K562 (cell line): ENCODE results near the gene MYL5. TPM values are rescaled to one million over a fixed set of nuclear protein-coding genes. Genes with fewer than 3 reads are reported as not detected.

Experiments
- ARID4B ChIP-seq: sonication (generic); formaldehyde crosslinking; IDR thresholded peaks from 2 replicates; pipeline ENCODE4 v1.8.0; 2022; ENCODE audit warnings: mild to moderate bottlenecking, missing genetic modification reagents
- ATF1 ChIP-seq, 2 experiments: fragments of 450-650 bp in 1 of 2; IDR thresholded peaks; 2 replicates each; pipeline ENCODE4 v1.6.1; 2016; ENCODE audit warnings: missing compliant biosample characterization in 1 of 2, missing genetic modification characterization in 1 of 2
- EP400 ChIP-seq: fragments of 450-650 bp; IDR thresholded peaks from 2 replicates; pipeline ENCODE4 v1.6.1; 2017; ENCODE audit warnings: antibody characterized with exemption, mild to moderate bottlenecking, moderate library complexity
- MYC ChIP-seq, 2 experiments: fragments of 250-450 bp in 1 of 2; sonication (Bioruptor Pico) in 1 of 2; IDR thresholded peaks; 2 replicates each; pipeline versions ENCODE4 v1.5.1 to v1.6.1; 2012 to 2021; ENCODE audit warnings: low read depth in 2 of 2, borderline replicate concordance in 1 of 2, improper control_type of control experiment in 1 of 2, low read length in 1 of 2, mild to moderate bottlenecking in 1 of 2, moderate library complexity in 1 of 2
- PRPF4 ChIP-seq: fragments of 200-400 bp; formaldehyde crosslinking; IDR thresholded peaks from one replicate; pipeline ENCODE4 v1.6.1; 2017; ENCODE audit warnings: low read length, low read depth, mild to moderate bottlenecking; ENCODE audit not compliant: insufficient read depth, poor library complexity, severe bottlenecking
- RBFOX2 ChIP-seq: fragments of 200-400 bp; formaldehyde crosslinking; IDR thresholded peaks from 2 replicates; pipeline ENCODE4 v1.6.1; 2017; ENCODE audit warnings: low read depth, mild to moderate bottlenecking, low read length, moderate library complexity
- SMAD2 ChIP-seq: fragments of 150-350 bp; IDR thresholded peaks from 2 replicates; pipeline ENCODE4 v1.6.1; 2014; ENCODE audit warnings: low read depth, mild to moderate bottlenecking, low read length
- SMC3 ChIP-seq: conservative IDR thresholded peaks from 2 replicates; pipeline ENCODE4 v1.6.1; 2011; ENCODE audit warnings: low read depth, low read length, improper control_type of control experiment; ENCODE audit not compliant: insufficient read depth
- YY1 ChIP-seq, 3 experiments: IDR thresholded peaks; 2 replicates each; pipeline ENCODE4 v1.6.1; 2011; ENCODE audit warnings: low read length in 2 of 3, mild to moderate bottlenecking in 2 of 3, moderate library complexity in 2 of 3, borderline replicate concordance in 1 of 3, control low read depth in 1 of 3, low read depth in 1 of 3; ENCODE audit not compliant: insufficient read depth in 3 of 3, insufficient replicate concordance in 2 of 3, control insufficient read depth in 1 of 3, insufficient read length in 1 of 3; ENCODE audit errors: extremely low read depth in 1 of 3
- polyA plus RNA-seq, 8 experiments: library from polyadenylated mRNA; depleted of rRNA in 4 of 8; stranded (reverse) in 5 of 8; unstranded in 3 of 8; fragments of >200 nt; fragmentation: Nextera tagmentation in 2 of 8; fragmentation: Illumina TruSeq in 1 of 8; extraction: Ambion mirVana in 2 of 8; extraction: Trizol in 1 of 8; gene quantifications; 2 replicates each; pipeline versions ENCODE4 v1.2.1 to v1.2.3, GENCODE V29; 2011 to 2014; ENCODE audit warnings: inconsistent platforms in 1 of 8, missing spikeins in 1 of 8
- total RNA-seq, 7 experiments: library from RNA; depleted of rRNA in 6 of 7; stranded (reverse); fragments of >200 nt in 6 of 7; fragmentation: Illumina TruSeq in 2 of 7; extraction: Trizol in 2 of 7; gene quantifications; 2 replicates each; pipeline versions ENCODE4 v1.2.1 to v1.2.3, GENCODE V29; 2011 to 2021; ENCODE audit warnings: low replicate concordance in 1 of 7
- TF ChIP-seq, protein P1 (sequence below): fragments of 450-650 bp; IDR thresholded peaks from 2 replicates; pipeline ENCODE4 v1.6.1; 2018; ENCODE audit warnings: mild to moderate bottlenecking, low read depth; ENCODE audit not compliant: partially characterized antibody
- TF ChIP-seq, protein P2 (sequence below): sonication (generic); formaldehyde crosslinking; IDR thresholded peaks from 2 replicates; pipeline ENCODE4 v1.5.0; 2020; ENCODE audit warnings: missing genetic modification reagents

MYL5 gene
- total and polyA plus RNA-seq, 9 of the 15 experiments (the other 6 are each of a cell fraction or from before 2014, with no cell fraction given): 1.4 to 10.0 (median 4.1) TPM

GRCh38 chr4:680928-681645 lies 6.7 kb downstream of the MYL5 start (continued):
- no peak for TF ChIP-seq SMC3
- peak; percentile 61; the same call in 1 of the 2 replicates for TF ChIP-seq ARID4B (CRISPR knock-in tag)
- TF ChIP-seq EP400: peak; percentile 63; the same call in 1 of the 2 replicates
- TF ChIP-seq ATF1 (CRISPR knock-in tag; IDR thresholded peaks at IDR 0.05): no peak
- peak; percentile 27; the same call in 1 of the 2 replicates for TF ChIP-seq ATF1 (tag; IDR thresholded peaks at IDR 0.05)
- no peak for TF ChIP-seq PRPF4
- TF ChIP-seq SMAD2: no peak
- TF ChIP-seq YY1 (IDR thresholded peaks at IDR 0.05; ENCODE audit: borderline replicate concordance in 1 of 3, control insufficient read depth in 1 of 3, extremely low read depth in 1 of 3, insufficient read depth in 3 of 3, insufficient read length in 1 of 3, insufficient replicate concordance in 2 of 3, low read depth in 1 of 3, low read length in 2 of 3): peak in 1 of 3 experiments; percentile 69
- TF ChIP-seq MYC (IDR thresholded peaks at IDR 0.05; ENCODE audit: low read depth, low read length): peak; percentile 58; the same call in 1 of the 2 replicates
- no peak for TF ChIP-seq MYC (CRISPR knock-in tag; IDR thresholded peaks at IDR 0.05; ENCODE audit: borderline replicate concordance, low read depth)
- TF ChIP-seq, protein P1, sequence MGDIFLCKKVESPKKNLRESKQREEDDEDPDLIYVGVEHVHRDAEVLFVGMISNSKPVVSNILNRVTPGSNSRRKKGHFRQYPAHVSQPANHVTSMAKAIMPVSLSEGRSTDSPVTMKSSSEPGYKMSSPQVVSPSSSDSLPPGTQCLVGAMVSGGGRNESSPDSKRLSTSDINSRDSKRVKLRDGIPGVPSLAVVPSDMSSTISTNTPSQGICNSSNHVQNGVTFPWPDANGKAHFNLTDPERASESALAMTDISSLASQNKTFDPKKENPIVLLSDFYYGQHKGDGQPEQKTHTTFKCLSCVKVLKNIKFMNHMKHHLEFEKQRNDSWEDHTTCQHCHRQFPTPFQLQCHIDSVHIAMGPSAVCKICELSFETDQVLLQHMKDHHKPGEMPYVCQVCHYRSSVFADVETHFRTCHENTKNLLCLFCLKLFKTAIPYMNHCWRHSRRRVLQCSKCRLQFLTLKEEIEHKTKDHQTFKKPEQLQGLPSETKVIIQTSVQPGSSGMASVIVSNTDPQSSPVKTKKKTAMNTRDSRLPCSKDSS: no peak
- TF ChIP-seq RBFOX2: peak; percentile 65
- TF ChIP-seq, protein P2, sequence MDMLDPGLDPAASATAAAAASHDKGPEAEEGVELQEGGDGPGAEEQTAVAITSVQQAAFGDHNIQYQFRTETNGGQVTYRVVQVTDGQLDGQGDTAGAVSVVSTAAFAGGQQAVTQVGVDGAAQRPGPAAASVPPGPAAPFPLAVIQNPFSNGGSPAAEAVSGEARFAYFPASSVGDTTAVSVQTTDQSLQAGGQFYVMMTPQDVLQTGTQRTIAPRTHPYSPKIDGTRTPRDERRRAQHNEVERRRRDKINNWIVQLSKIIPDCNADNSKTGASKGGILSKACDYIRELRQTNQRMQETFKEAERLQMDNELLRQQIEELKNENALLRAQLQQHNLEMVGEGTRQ (CRISPR knock-in tag): peak; percentile 27; the same call in 1 of the 2 replicates
